Ascending aorta (tissue), 2 donors: ENCODE results near the gene BRI3BP. TPM values are rescaled to one million over a fixed set of nuclear protein-coding genes. Genes with fewer than 3 reads are reported as not detected.

ENCODE experiments used
- DNase-seq, 2 donors: peaks; one replicate each; pipeline ENCODE4 v3.0.0-alpha.2; 2019; ENCODE audit warnings: low spot score in 2 of 2
- H3K27ac ChIP-seq, 2 donors: fragments of 200-600 bp; sonication (generic); one replicate each; pipeline ENCODE4 v1.5.1; 2016 to 2017; ENCODE audit warnings: mild to moderate bottlenecking in 1 of 2
- H3K27me3 ChIP-seq: fragments of 200-600 bp; sonication (generic); one replicate; pipeline ENCODE4 v1.5.1; 2017
- H3K36me3 ChIP-seq, 2 donors: fragments of 200-600 bp; sonication (generic); one replicate each; pipeline ENCODE4 v1.5.1; 2016
- H3K4me1 ChIP-seq, 2 donors: fragments of 200-600 bp; sonication (generic); one replicate each; pipeline ENCODE4 v1.5.1; 2016 to 2017; ENCODE audit warnings: mild to moderate bottlenecking in 1 of 2
- H3K4me3 ChIP-seq, 2 donors: fragments of 200-600 bp; sonication (generic); one replicate each; pipeline ENCODE4 v1.5.1; 2016 to 2017; ENCODE audit warnings: mild to moderate bottlenecking in 1 of 2
- H3K9me3 ChIP-seq, 2 donors: fragments of 200-600 bp; sonication (generic); one replicate each; pipeline ENCODE4 v1.5.1; 2016
- CTCF ChIP-seq, 3 experiments: fragments of 200-600 bp in 2 of 3; fragments of 450-650 bp in 1 of 3; sonication (generic) in 2 of 3; IDR thresholded peaks; one replicate each; pipeline ENCODE4 v1.5.1; 2016 to 2019; ENCODE audit warnings: antibody characterized with exemption in 3 of 3, mild to moderate bottlenecking in 1 of 3, moderate library complexity in 1 of 3
- intact Hi-C: fragments of 100-400 bp; cut with DNase I; formaldehyde crosslinking; loops from one replicate; pipeline ENCODE4 v1.15.1; 2023
- total RNA-seq: library from RNA; depleted of rRNA; stranded (reverse); fragments of >200 nt; gene quantifications from one replicate; pipeline ENCODE4 v1.1.0, GENCODE V29; 2016

The BRI3BP gene
- total RNA-seq, 1 donor from 2014 or later: 2.1 TPM

- DNase-seq: no peak
- Histone ChIP-seq H3K9me3 (no peaks in the 10 kb centered on the region), H3K36me3 (peaks cover 0 to 11% of the 10 kb centered on the region in 2 donors), H3K27ac (no peak overlapping the region), H3K4me3 (no peak overlapping the region), H3K27me3 (no peaks in the 10 kb centered on the region), H3K4me1 (no peaks in the 10 kb centered on the region)
- no peak for TF ChIP-seq CTCF (IDR thresholded peaks at IDR 0.05)
- intact Hi-C loops: no loop called here
Observed at GRCh38 chr12:125015680-125016310, 22.4 kb downstream of the BRI3BP start.

- DNase-seq: no peak
- intact Hi-C loops: no loop called here
- Histone ChIP-seq H3K4me3 (no peak overlapping the region), H3K9me3 (no peaks in the 10 kb centered on the region), H3K36me3 (peaks cover 0 to 11% of the 10 kb centered on the region in 2 donors), H3K4me1 (no peaks in the 10 kb centered on the region), H3K27me3 (no peaks in the 10 kb centered on the region), H3K27ac (no peak overlapping the region)
- TF ChIP-seq CTCF (IDR thresholded peaks at IDR 0.05): no peak
Observed at GRCh38 chr12:125017801-125018200, 24.4 kb downstream of the BRI3BP start.

GRCh38 chr12:125018356-125018755 is 24.9 kb downstream of the BRI3BP start:
- TF ChIP-seq CTCF (IDR thresholded peaks at IDR 0.05): no peak

GRCh38 chr12:125021096-125021495 is 27.7 kb downstream of the BRI3BP start:
- no peaks in the 10 kb centered on the region for H3K9me3 ChIP-seq
- H3K4me3 ChIP-seq: no peak overlapping the region
- no peaks in the 10 kb centered on the region for H3K27me3 ChIP-seq
- DNase-seq: no peak
- intact Hi-C loops: no loop called here
- H3K4me1 ChIP-seq: no peaks in the 10 kb centered on the region
- no peaks in the 10 kb centered on the region for H3K36me3 ChIP-seq
- no peak for TF ChIP-seq CTCF (IDR thresholded peaks at IDR 0.05)
- H3K27ac ChIP-seq: no peak overlapping the region

More at GRCh38 chr12:125018356-125018755, 24.9 kb downstream of the BRI3BP start:
- Histone ChIP-seq H3K9me3 (no peaks in the 10 kb centered on the region), H3K27me3 (no peaks in the 10 kb centered on the region), H3K4me1 (no peaks in the 10 kb centered on the region), H3K36me3 (peaks cover 0 to 8% of the 10 kb centered on the region in 2 donors), H3K27ac (no peak overlapping the region), H3K4me3 (no peak overlapping the region)
- intact Hi-C loops: no loop called here
- DNase-seq: no peak

- no peaks in the 10 kb centered on the region for H3K9me3 ChIP-seq
- TF ChIP-seq CTCF (IDR thresholded peaks at IDR 0.05): no peak
- H3K4me3 ChIP-seq: no peak overlapping the region
- H3K36me3 ChIP-seq: no peaks in the 10 kb centered on the region
- no peak overlapping the region for H3K27ac ChIP-seq
- DNase-seq: no peak
- H3K27me3 ChIP-seq: no peaks in the 10 kb centered on the region
- intact Hi-C loops: no loop called here
- no peaks in the 10 kb centered on the region for H3K4me1 ChIP-seq
Observed at GRCh38 chr12:125021771-125022170, 28.3 kb downstream of the BRI3BP start.

- no peak overlapping the region for H3K4me3 ChIP-seq
- no peak overlapping the region for H3K27ac ChIP-seq
- H3K36me3 ChIP-seq: no peaks in the 10 kb centered on the region
- no peaks in the 10 kb centered on the region for H3K9me3 ChIP-seq
- DNase-seq: no peak
- H3K27me3 ChIP-seq: no peaks in the 10 kb centered on the region
- no peak for TF ChIP-seq CTCF (IDR thresholded peaks at IDR 0.05)
- intact Hi-C loops: no loop called here
- no peaks in the 10 kb centered on the region for H3K4me1 ChIP-seq
Observed at GRCh38 chr12:125023065-125023464, 29.6 kb downstream of the BRI3BP start.
